SK-N-SH treated with all-trans-retinoic acid at 6 μM for 48 hours (cell line): ENCODE measurements around the gene EDNRB.

Experiments used
- ATAC-seq: fragments of 200-7000 bp; cut with Tn5 transposase; 3 replicates; pipeline ENCODE4 v1.9.1; 2020; ENCODE audit warnings: mild to moderate bottlenecking, moderate library complexity
- BACH2 ChIP-seq: fragments of 250-450 bp; sonication (Bioruptor Pico); IDR thresholded peaks from 2 replicates; pipeline ENCODE4 v1.9.0; 2021; ENCODE audit warnings: mild to moderate bottlenecking, borderline replicate concordance
- GLIS3 ChIP-seq: fragments of 250-450 bp; sonication (Bioruptor Pico); IDR thresholded peaks from 2 replicates; pipeline ENCODE4 v1.5.0; 2020; ENCODE audit warnings: mild to moderate bottlenecking, moderate library complexity
- ISL1 ChIP-seq: fragments of 250-450 bp; sonication (Bioruptor Pico); IDR thresholded peaks from 2 replicates; pipeline ENCODE4 v2.1.2; 2022; ENCODE audit warnings: mild to moderate bottlenecking, moderate library complexity
- OSR1 ChIP-seq: fragments of 250-450 bp; sonication (Bioruptor Pico); IDR thresholded peaks from 2 replicates; pipeline ENCODE4 v1.8.0; 2022; ENCODE audit warnings: moderate library complexity, mild to moderate bottlenecking, inconsistent platforms
- POU6F1 ChIP-seq: fragments of 250-450 bp; sonication (Bioruptor Pico); IDR thresholded peaks from 2 replicates; pipeline ENCODE4 v1.8.0; 2021; ENCODE audit warnings: low read depth, mild to moderate bottlenecking, moderate library complexity, borderline replicate concordance
- RARB ChIP-seq: fragments of 250-450 bp; sonication (Bioruptor Pico); IDR thresholded peaks from 2 replicates; pipeline ENCODE4 v1.8.0; 2021; ENCODE audit warnings: mild to moderate bottlenecking, moderate library complexity
- SNAI2 ChIP-seq: fragments of 250-450 bp; sonication (Bioruptor Pico); IDR thresholded peaks from 2 replicates; pipeline ENCODE4 v1.5.0; 2020; ENCODE audit warnings: mild to moderate bottlenecking, moderate library complexity
- ZC3H10 ChIP-seq: fragments of 250-450 bp; sonication (Bioruptor Pico); IDR thresholded peaks from 2 replicates; pipeline ENCODE4 v1.5.1; 2021; ENCODE audit warnings: mild to moderate bottlenecking, moderate library complexity
- ZFP30 ChIP-seq: fragments of 450-650 bp; formaldehyde crosslinking; IDR thresholded peaks from 2 replicates; pipeline ENCODE4 v1.5.0; 2022; ENCODE audit warnings: mild to moderate bottlenecking, moderate library complexity
- ZNF565 ChIP-seq: fragments of 450-650 bp; formaldehyde crosslinking; conservative IDR thresholded peaks from 2 replicates; pipeline ENCODE4 v1.5.0; 2020; ENCODE audit warnings: low read depth, mild to moderate bottlenecking, moderate library complexity
- ZNF70 ChIP-seq: fragments of 450-650 bp; formaldehyde crosslinking; IDR thresholded peaks from 2 replicates; pipeline ENCODE4 v1.5.0; 2020; ENCODE audit warnings: mild to moderate bottlenecking, moderate library complexity
- ZNF8 ChIP-seq: fragments of 450-650 bp; formaldehyde crosslinking; IDR thresholded peaks from 2 replicates; pipeline ENCODE4 v1.5.0; 2020; ENCODE audit warnings: mild to moderate bottlenecking, moderate library complexity
- TF ChIP-seq, protein P1 (sequence below): fragments of 250-450 bp; sonication (Bioruptor Pico); IDR thresholded peaks from 2 replicates; pipeline ENCODE4 v1.5.1; 2021; ENCODE audit warnings: mild to moderate bottlenecking, moderate library complexity
- TF ChIP-seq, protein P2 (sequence below): fragments of 250-450 bp; sonication (Bioruptor Pico); IDR thresholded peaks from 2 replicates; pipeline ENCODE4 v1.8.0; 2020; ENCODE audit warnings: mild to moderate bottlenecking, moderate library complexity, borderline replicate concordance
- TF ChIP-seq, protein P3 (sequence below): fragments of 250-450 bp; sonication (Bioruptor Pico); IDR thresholded peaks from 2 replicates; pipeline ENCODE4 v1.5.1; 2020; ENCODE audit warnings: low read depth, mild to moderate bottlenecking, moderate library complexity

The EDNRB gene

DNA sequence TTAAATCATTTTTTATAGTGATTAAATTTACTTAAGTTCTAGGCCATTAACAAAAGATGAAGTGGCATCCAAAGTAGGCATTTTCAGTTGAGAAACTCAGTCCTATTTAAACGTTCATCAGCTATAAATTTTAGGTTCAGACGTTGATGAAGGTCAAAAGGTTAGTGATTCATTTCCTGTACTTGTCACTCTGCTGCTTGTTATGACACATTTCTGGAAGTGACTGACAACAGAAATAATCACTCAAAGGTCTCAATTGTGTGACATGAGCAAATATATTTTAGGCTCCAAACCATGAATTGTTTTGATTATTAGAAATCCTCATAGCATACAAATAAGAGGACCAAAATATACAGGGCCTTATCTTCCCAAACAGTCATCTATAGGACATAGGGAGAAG, 10.3 kb upstream of the EDNRB start (continued):
- TF ChIP-seq, protein P1, sequence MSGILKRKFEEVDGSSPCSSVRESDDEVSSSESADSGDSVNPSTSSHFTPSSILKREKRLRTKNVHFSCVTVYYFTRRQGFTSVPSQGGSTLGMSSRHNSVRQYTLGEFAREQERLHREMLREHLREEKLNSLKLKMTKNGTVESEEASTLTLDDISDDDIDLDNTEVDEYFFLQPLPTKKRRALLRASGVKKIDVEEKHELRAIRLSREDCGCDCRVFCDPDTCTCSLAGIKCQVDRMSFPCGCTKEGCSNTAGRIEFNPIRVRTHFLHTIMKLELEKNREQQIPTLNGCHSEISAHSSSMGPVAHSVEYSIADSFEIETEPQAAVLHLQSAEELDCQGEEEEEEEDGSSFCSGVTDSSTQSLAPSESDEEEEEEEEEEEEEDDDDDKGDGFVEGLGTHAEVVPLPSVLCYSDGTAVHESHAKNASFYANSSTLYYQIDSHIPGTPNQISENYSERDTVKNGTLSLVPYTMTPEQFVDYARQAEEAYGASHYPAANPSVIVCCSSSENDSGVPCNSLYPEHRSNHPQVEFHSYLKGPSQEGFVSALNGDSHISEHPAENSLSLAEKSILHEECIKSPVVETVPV (CRISPR knock-in tag) = no peak
- TF ChIP-seq, protein P2, sequence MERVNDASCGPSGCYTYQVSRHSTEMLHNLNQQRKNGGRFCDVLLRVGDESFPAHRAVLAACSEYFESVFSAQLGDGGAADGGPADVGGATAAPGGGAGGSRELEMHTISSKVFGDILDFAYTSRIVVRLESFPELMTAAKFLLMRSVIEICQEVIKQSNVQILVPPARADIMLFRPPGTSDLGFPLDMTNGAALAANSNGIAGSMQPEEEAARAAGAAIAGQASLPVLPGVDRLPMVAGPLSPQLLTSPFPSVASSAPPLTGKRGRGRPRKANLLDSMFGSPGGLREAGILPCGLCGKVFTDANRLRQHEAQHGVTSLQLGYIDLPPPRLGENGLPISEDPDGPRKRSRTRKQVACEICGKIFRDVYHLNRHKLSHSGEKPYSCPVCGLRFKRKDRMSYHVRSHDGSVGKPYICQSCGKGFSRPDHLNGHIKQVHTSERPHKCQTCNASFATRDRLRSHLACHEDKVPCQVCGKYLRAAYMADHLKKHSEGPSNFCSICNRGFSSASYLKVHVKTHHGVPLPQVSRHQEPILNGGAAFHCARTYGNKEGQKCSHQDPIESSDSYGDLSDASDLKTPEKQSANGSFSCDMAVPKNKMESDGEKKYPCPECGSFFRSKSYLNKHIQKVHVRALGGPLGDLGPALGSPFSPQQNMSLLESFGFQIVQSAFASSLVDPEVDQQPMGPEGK (CRISPR knock-in tag) = no peak
- TF ChIP-seq, protein P3, sequence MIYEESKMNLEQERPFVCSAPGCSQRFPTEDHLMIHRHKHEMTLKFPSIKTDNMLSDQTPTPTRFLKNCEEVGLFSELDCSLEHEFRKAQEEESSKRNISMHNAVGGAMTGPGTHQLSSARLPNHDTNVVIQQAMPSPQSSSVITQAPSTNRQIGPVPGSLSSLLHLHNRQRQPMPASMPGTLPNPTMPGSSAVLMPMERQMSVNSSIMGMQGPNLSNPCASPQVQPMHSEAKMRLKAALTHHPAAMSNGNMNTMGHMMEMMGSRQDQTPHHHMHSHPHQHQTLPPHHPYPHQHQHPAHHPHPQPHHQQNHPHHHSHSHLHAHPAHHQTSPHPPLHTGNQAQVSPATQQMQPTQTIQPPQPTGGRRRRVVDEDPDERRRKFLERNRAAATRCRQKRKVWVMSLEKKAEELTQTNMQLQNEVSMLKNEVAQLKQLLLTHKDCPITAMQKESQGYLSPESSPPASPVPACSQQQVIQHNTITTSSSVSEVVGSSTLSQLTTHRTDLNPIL (CRISPR knock-in tag) = no peak
- TF ChIP-seq ZC3H10 (CRISPR knock-in tag) = no peak

GRCh38 chr13:77925616-77926015, 7.0 kb upstream of the EDNRB start:
- ATAC-seq = no peak
- no peak for TF ChIP-seq ZFP30 (CRISPR knock-in tag)
- TF ChIP-seq OSR1 (CRISPR knock-in tag) = no peak
- TF ChIP-seq ZC3H10 (CRISPR knock-in tag) = no peak
- no peak for TF ChIP-seq RARB (CRISPR knock-in tag)
- TF ChIP-seq ZNF565 = no peak
- no peak for TF ChIP-seq ZNF70
- TF ChIP-seq BACH2 (CRISPR knock-in tag) = no peak
- TF ChIP-seq POU6F1 (CRISPR knock-in tag) = no peak
- TF ChIP-seq ZNF8 (CRISPR knock-in tag) = no peak
- no peak for TF ChIP-seq SNAI2 (CRISPR knock-in tag)
- TF ChIP-seq, protein P2 (CRISPR knock-in tag) = no peak
- TF ChIP-seq, protein P3 (CRISPR knock-in tag) = no peak
- no peak for TF ChIP-seq ISL1 (CRISPR knock-in tag)

DNA sequence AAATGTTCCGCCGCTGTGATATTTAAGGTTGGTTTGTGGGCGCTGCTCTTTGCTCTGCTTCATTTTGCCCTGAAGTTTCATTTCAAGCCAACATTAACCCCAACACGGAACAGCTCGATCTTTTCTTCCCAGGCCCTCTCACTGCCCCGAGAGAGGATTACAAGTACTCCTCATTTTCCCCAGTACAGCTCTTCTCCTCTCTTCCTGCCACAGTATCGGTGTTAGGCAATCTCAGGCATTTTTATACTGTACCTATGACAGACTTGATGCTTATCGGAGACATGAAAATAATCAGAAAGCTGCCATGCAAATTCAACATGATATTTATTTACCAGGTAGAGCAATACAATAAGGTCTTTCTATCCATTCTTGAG, 1.3 kb upstream of the EDNRB start:
- no peak for TF ChIP-seq ZC3H10 (CRISPR knock-in tag)
- no peak for TF ChIP-seq GLIS3 (CRISPR knock-in tag)
- TF ChIP-seq, protein P2 (CRISPR knock-in tag) = no peak
- ATAC-seq = peak; percentile 29; the same call in 1 of the 3 replicates
